Measurements from ENCODE around the gene ABHD6.
A peak's percentile ranks its signal among the peaks of the same experiment; 100 is the strongest.
"Not testable (repeated sequence)": the region's sequence is repeated elsewhere in the genome, so short reads cannot be mapped to it uniquely, and the experiment has no call there.

- TF ChIP-seq REST (IDR thresholded peaks at IDR 0.05; ENCODE audit: insufficient replicate concordance, low read depth); CTCF (IDR thresholded peaks at IDR 0.05; ENCODE audit: insufficient read depth, low read length); POLR2AphosphoS5 (IDR thresholded peaks at IDR 0.05; ENCODE audit: low read depth): not testable (repeated sequence)
- peak; percentile 46; the same call in 1 of the 2 replicates for TF ChIP-seq SPI1 (IDR thresholded peaks at IDR 0.05; ENCODE audit: borderline replicate concordance, low read depth)
Measured at GRCh38 chr3:58201451-58201850, 36.1 kb upstream of the ABHD6 start.
